Esophagus muscularis mucosa (tissue), 4 donors: ENCODE results near the gene PACRG.

ENCODE experiments used
- EP300 ChIP-seq: sonication (generic); formaldehyde crosslinking; IDR thresholded peaks from one replicate; pipeline ENCODE4 v1.6.1; 2017; ENCODE audit warnings: antibody characterized with exemption
- POLR2AphosphoS5 ChIP-seq, 2 donors: sonication (generic); formaldehyde crosslinking; IDR thresholded peaks; one replicate each; pipeline ENCODE4 v1.6.1; 2017; ENCODE audit warnings: antibody characterized with exemption in 2 of 2
- TF ChIP-seq, protein P1 (sequence below), 3 experiments: fragments of 200-600 bp in 2 of 3; fragments of 450-650 bp in 1 of 3; sonication (generic) in 2 of 3; IDR thresholded peaks; one replicate each; pipeline ENCODE4 v1.5.1; 2017 to 2019; ENCODE audit warnings: antibody characterized with exemption in 3 of 3, mild to moderate bottlenecking in 2 of 3, moderate library complexity in 1 of 3

DNA sequence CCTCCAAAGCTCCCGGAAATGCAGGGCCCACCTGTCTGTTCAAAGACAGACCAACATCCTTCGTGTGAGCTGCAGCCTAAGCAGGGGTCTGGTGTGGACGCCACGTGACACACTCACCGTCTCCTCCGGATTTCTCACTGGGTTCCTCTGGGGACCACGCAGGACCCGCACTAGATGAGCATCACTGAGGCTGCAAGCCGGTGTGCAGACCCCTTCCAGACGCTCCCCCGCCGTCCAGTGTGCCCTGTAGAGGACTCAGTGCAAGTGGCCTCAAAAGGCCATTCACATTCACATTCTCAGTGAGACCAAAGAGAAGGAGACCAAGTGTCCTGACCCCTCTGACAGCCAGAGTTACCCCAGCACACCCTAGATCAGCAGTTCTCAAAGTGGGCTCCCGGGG lies 595.5 kb downstream of the PACRG start:
- TF ChIP-seq POLR2AphosphoS5 (IDR thresholded peaks at IDR 0.05), result no peak
- no peak for TF ChIP-seq EP300
- TF ChIP-seq, protein P1, sequence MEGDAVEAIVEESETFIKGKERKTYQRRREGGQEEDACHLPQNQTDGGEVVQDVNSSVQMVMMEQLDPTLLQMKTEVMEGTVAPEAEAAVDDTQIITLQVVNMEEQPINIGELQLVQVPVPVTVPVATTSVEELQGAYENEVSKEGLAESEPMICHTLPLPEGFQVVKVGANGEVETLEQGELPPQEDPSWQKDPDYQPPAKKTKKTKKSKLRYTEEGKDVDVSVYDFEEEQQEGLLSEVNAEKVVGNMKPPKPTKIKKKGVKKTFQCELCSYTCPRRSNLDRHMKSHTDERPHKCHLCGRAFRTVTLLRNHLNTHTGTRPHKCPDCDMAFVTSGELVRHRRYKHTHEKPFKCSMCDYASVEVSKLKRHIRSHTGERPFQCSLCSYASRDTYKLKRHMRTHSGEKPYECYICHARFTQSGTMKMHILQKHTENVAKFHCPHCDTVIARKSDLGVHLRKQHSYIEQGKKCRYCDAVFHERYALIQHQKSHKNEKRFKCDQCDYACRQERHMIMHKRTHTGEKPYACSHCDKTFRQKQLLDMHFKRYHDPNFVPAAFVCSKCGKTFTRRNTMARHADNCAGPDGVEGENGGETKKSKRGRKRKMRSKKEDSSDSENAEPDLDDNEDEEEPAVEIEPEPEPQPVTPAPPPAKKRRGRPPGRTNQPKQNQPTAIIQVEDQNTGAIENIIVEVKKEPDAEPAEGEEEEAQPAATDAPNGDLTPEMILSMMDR (IDR thresholded peaks at IDR 0.05), result no peak
